Neutrophil (primary cell): ENCODE data around the gene ABL1.

Source experiments
- H3K27ac ChIP-seq: fragments of 200-600 bp; sonication (generic); 2 replicates; pipeline ENCODE4 v1.5.1; 2016; ENCODE audit warnings: mild to moderate bottlenecking, moderate library complexity
- H3K27me3 ChIP-seq: fragments of 200-600 bp; sonication (generic); 2 replicates; pipeline ENCODE4 v1.6.0; 2016; ENCODE audit warnings: mild to moderate bottlenecking
- H3K36me3 ChIP-seq: fragments of 200-600 bp; sonication (generic); 2 replicates; pipeline ENCODE4 v1.5.1; 2017
- H3K4me1 ChIP-seq, 2 experiments: fragments of 200-600 bp in 1 of 2; sonication (generic) in 1 of 2; 1 replicate in 1 of 2; 2 replicates in 1 of 2; pipeline versions ENCODE4 v1.5.1 to v1.6.1; 2013 to 2016; ENCODE audit warnings: low read depth in 1 of 2, low read length in 1 of 2, mild to moderate bottlenecking in 1 of 2, moderate library complexity in 1 of 2; ENCODE audit not compliant: control insufficient read depth in 1 of 2, insufficient read depth in 1 of 2
- H3K4me3 ChIP-seq, 2 experiments: fragments of 200-600 bp in 1 of 2; sonication (generic) in 1 of 2; 1 replicate in 1 of 2; 2 replicates in 1 of 2; pipeline ENCODE4 v1.5.1; 2013 to 2016; ENCODE audit warnings: low read depth in 1 of 2, low read length in 1 of 2, mild to moderate bottlenecking in 1 of 2, moderate library complexity in 1 of 2
- H3K9me3 ChIP-seq: fragments of 200-600 bp; sonication (generic); 2 replicates; pipeline ENCODE4 v1.5.1; 2016
- TF ChIP-seq, protein P1 (sequence below): fragments of 200-600 bp; sonication (generic); IDR thresholded peaks from 2 replicates; pipeline ENCODE4 v1.5.1; 2016; ENCODE audit warnings: antibody characterized with exemption

The ABL1 gene

GRCh38 chr9:130888146-130888885, 53.3 kb downstream of the ABL1 start:
- Histone ChIP-seq H3K4me1 (peaks cover 8 to 10% of the 10 kb centered on the region in 2 experiments), H3K4me3 (no peak overlapping the region), H3K27ac (no peak overlapping the region), H3K9me3 (no peaks in the 10 kb centered on the region), H3K36me3 (peaks cover 64% of the 10 kb centered on the region), H3K27me3 (no peaks in the 10 kb centered on the region)
- TF ChIP-seq, protein P1, sequence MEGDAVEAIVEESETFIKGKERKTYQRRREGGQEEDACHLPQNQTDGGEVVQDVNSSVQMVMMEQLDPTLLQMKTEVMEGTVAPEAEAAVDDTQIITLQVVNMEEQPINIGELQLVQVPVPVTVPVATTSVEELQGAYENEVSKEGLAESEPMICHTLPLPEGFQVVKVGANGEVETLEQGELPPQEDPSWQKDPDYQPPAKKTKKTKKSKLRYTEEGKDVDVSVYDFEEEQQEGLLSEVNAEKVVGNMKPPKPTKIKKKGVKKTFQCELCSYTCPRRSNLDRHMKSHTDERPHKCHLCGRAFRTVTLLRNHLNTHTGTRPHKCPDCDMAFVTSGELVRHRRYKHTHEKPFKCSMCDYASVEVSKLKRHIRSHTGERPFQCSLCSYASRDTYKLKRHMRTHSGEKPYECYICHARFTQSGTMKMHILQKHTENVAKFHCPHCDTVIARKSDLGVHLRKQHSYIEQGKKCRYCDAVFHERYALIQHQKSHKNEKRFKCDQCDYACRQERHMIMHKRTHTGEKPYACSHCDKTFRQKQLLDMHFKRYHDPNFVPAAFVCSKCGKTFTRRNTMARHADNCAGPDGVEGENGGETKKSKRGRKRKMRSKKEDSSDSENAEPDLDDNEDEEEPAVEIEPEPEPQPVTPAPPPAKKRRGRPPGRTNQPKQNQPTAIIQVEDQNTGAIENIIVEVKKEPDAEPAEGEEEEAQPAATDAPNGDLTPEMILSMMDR: no peak

- Histone ChIP-seq H3K4me3 (no peak overlapping the region), H3K36me3 (peaks cover 47% of the 10 kb centered on the region), H3K27me3 (no peaks in the 10 kb centered on the region)
Observed at GRCh38 chr9:130890124-130890523, 55.1 kb downstream of the ABL1 start.

GRCh38 chr9:130890870-130891687, 56.0 kb downstream of the ABL1 start:
- Histone ChIP-seq H3K36me3 (peaks cover 37% of the 10 kb centered on the region), H3K4me1 (peaks cover 15 to 19% of the 10 kb centered on the region in 2 experiments), H3K4me3 (no peak overlapping the region)

More at GRCh38 chr9:130890124-130890523, 55.1 kb downstream of the ABL1 start:
- TF ChIP-seq, protein P1: no peak
- Histone ChIP-seq H3K27ac (no peak overlapping the region), H3K4me1 (peaks cover 15 to 19% of the 10 kb centered on the region in 2 experiments), H3K9me3 (no peaks in the 10 kb centered on the region)

GRCh38 chr9:130891688-130892476, 56.8 kb downstream of the ABL1 start:
- Histone ChIP-seq H3K4me3 (no peak overlapping the region), H3K36me3 (peaks cover 29% of the 10 kb centered on the region), H3K9me3 (no peaks in the 10 kb centered on the region), H3K4me1 (peaks cover 15 to 19% of the 10 kb centered on the region in 2 experiments), H3K27ac (no peak overlapping the region), H3K27me3 (no peaks in the 10 kb centered on the region)
- TF ChIP-seq, protein P1: no peak

More at GRCh38 chr9:130890870-130891687, 56.0 kb downstream of the ABL1 start:
- Histone ChIP-seq H3K9me3 (no peaks in the 10 kb centered on the region), H3K27ac (no peak overlapping the region), H3K27me3 (no peaks in the 10 kb centered on the region)
- TF ChIP-seq, protein P1: no peak
